CD4-positive, alpha-beta T cell (primary cell): ENCODE data around the gene MFSD2A. TPM values are rescaled to one million over a fixed set of nuclear protein-coding genes. Genes with fewer than 3 reads are reported as not detected.

Experiments
- ATAC-seq: fragments of 200-7000 bp; cut with Tn5 transposase; one replicate; pipeline ENCODE4 v1.10.0; 2022; ENCODE audit warnings: mild to moderate bottlenecking; ENCODE audit not compliant: poor library complexity
- CTCF ChIA-PET: fragments of 350-600 bp; sonication (Branson Sonifier 250); formaldehyde crosslinking; loops from one replicate; lab custom pipeline; 2021; ENCODE audit warnings: antibody characterized with exemption, inconsistent platforms; lab: Charles Lee
- POLR2A ChIA-PET: fragments of 350-600 bp; sonication (Branson Sonifier 250); formaldehyde crosslinking; loops from one replicate; lab custom pipeline; 2021; ENCODE audit warnings: antibody characterized with exemption, inconsistent platforms; lab: Charles Lee
- DNase-seq, 14 experiments: peaks; one replicate each; pipeline ENCODE4 v3.0.0-alpha.2; 2013 to 2020; ENCODE audit warnings: mixed read lengths in 2 of 14
- H3K27ac ChIP-seq, 2 donors: one replicate each; pipeline versions ENCODE4 v1.5.1 to v1.7.0; 2013; ENCODE audit warnings: low read length in 2 of 2, low read depth in 1 of 2, mild to moderate bottlenecking in 1 of 2
- H3K27me3 ChIP-seq, 2 experiments: 1 replicate in 1 of 2; 2 replicates in 1 of 2; pipeline versions ENCODE4 v1.6.1 to v1.7.0; 2013; ENCODE audit warnings: low read length in 2 of 2, control low read depth in 1 of 2, mild to moderate bottlenecking in 1 of 2, moderate library complexity in 1 of 2; ENCODE audit not compliant: insufficient read depth in 2 of 2, control insufficient read depth in 1 of 2
- H3K36me3 ChIP-seq: one replicate; pipeline ENCODE4 v1.6.1; 2013; ENCODE audit warnings: low read length, control low read depth; ENCODE audit not compliant: insufficient read depth
- H3K4me1 ChIP-seq: one replicate; pipeline ENCODE4 v1.6.1; 2013; ENCODE audit warnings: low read length, control low read depth; ENCODE audit not compliant: insufficient read depth
- H3K4me3 ChIP-seq: one replicate; pipeline ENCODE4 v1.5.1; 2013; ENCODE audit warnings: mild to moderate bottlenecking, low read length, moderate library complexity
- H3K9me3 ChIP-seq, 2 experiments: 1 replicate in 1 of 2; 2 replicates in 1 of 2; pipeline versions ENCODE4 v1.6.1 to v1.7.0; 2013; ENCODE audit warnings: low read length in 2 of 2, mild to moderate bottlenecking in 2 of 2, control low read depth in 1 of 2, moderate library complexity in 1 of 2; ENCODE audit not compliant: control insufficient read depth in 1 of 2, insufficient read depth in 1 of 2
- H3K27ac Mint-ChIP-seq: one replicate; pipeline ENCODE4 v1.8.0; 2020; ENCODE audit warnings: mixed read lengths
- H3K27me3 Mint-ChIP-seq: one replicate; pipeline ENCODE4 v1.8.0; 2021; ENCODE audit warnings: mixed read lengths
- H3K36me3 Mint-ChIP-seq: one replicate; pipeline ENCODE4 v1.8.0; 2021; ENCODE audit warnings: low read depth, mixed read lengths
- H3K4me1 Mint-ChIP-seq: one replicate; pipeline ENCODE4 v1.8.0; 2021; ENCODE audit warnings: low read depth, mixed read lengths
- H3K4me3 Mint-ChIP-seq: one replicate; pipeline ENCODE4 v1.8.0; 2020; ENCODE audit warnings: mild to moderate bottlenecking, mixed read lengths
- H3K9me3 Mint-ChIP-seq: one replicate; pipeline ENCODE4 v1.8.0; 2020; ENCODE audit warnings: mixed read lengths
- CTCF ChIP-seq: fragments of 200-600 bp; IDR thresholded peaks from one replicate; pipeline ENCODE4 v1.8.0; 2022; ENCODE audit warnings: antibody characterized with exemption, mild to moderate bottlenecking
- intact Hi-C, 2 experiments: fragments of 100-400 bp; cut with DNase I in 1 of 2; cut with micrococcal nuclease in 1 of 2; formaldehyde crosslinking; loops; one replicate each; pipeline versions ENCODE4 v1.15.1 to v1.9.0; 2023 to 2025; cut with DNase I, micrococcal nuclease
- total RNA-seq, 174 experiments: library from RNA in 2 of 174; stranded (reverse) in 2 of 174; gene quantifications; one replicate each; pipeline ENCODE4 v1.2.3 and lab custom pipeline; 2021 to 2026

Gene MFSD2A
- total RNA-seq, 2 experiments from 2014 or later, result 2.5 to 2.7 TPM

GRCh38 chr1:39922251-39922688 lies 32.7 kb upstream of the MFSD2A start:
- no peaks in the 10 kb centered on the region for H3K4me1 Mint-ChIP-seq
- H3K27me3 Mint-ChIP-seq, result peaks cover 4% of the 10 kb centered on the region
- H3K4me1 ChIP-seq, result peaks cover 4% of the 10 kb centered on the region
- DNase-seq, result no peak
- peaks cover 0 to 4% of the 10 kb centered on the region in 2 experiments for H3K9me3 ChIP-seq
- no peak for ATAC-seq
- H3K4me3 Mint-ChIP-seq, result no peak overlapping the region
- H3K36me3 Mint-ChIP-seq, result no peaks in the 10 kb centered on the region
- no peaks in the 10 kb centered on the region for H3K9me3 Mint-ChIP-seq
- H3K27ac ChIP-seq, result no peak overlapping the region
- no peak overlapping the region for H3K27ac Mint-ChIP-seq
- H3K36me3 ChIP-seq, result no peaks in the 10 kb centered on the region
- ChIA-PET POLR2A (no interaction called here), CTCF (interaction anchor here (1.2 kb wide), 1 partner anchor 50 kb away, joined by 3 read pairs; no protein-coding TSS in a partner anchor)
- no peaks in the 10 kb centered on the region for H3K27me3 ChIP-seq
- no peak overlapping the region for H3K4me3 ChIP-seq
- no peak for TF ChIP-seq CTCF
- intact Hi-C loops, result loop anchor here in 1 of 2 experiments (10.0 kb wide), 1 partner anchor 213 kb away; no protein-coding TSS in a partner anchor

GRCh38 chr1:39925721-39926342 lies 29.1 kb upstream of the MFSD2A start:
- intact Hi-C loops, result loop anchor here in 1 of 2 experiments (10.0 kb wide), 1 partner anchor 209 kb away; no protein-coding TSS in a partner anchor
- no peaks in the 10 kb centered on the region for H3K4me1 ChIP-seq
- H3K9me3 Mint-ChIP-seq, result no peaks in the 10 kb centered on the region

GRCh38 chr1:39926343-39926793 lies 28.6 kb upstream of the MFSD2A start:
- intact Hi-C loops, result loop anchor here in 1 of 2 experiments (10.0 kb wide), 1 partner anchor 208 kb away; no protein-coding TSS in a partner anchor
- Mint-ChIP-seq H3K36me3 (no peaks in the 10 kb centered on the region), H3K4me1 (no peaks in the 10 kb centered on the region), H3K4me3 (no peak overlapping the region), H3K27ac (no peak overlapping the region), H3K9me3 (no peaks in the 10 kb centered on the region), H3K27me3 (no peaks in the 10 kb centered on the region)
- H3K27me3 ChIP-seq, result no peaks in the 10 kb centered on the region
- H3K4me3 ChIP-seq, result no peak overlapping the region
- no peaks in the 10 kb centered on the region for H3K36me3 ChIP-seq
- no peaks in the 10 kb centered on the region for H3K4me1 ChIP-seq
- no peak for TF ChIP-seq CTCF
- POLR2A ChIA-PET, result no interaction called here
- no peak for ATAC-seq
- H3K9me3 ChIP-seq, result peaks cover 0 to 4% of the 10 kb centered on the region in 2 experiments
- DNase-seq, result peak in 1 of 14 experiments; percentile 40
- CTCF ChIA-PET, result interaction anchor here (2.0 kb wide), 1 partner anchor 47 kb away, joined by 5 read pairs; no protein-coding TSS in a partner anchor
- H3K27ac ChIP-seq, result no peak overlapping the region

More at GRCh38 chr1:39925721-39926342, 29.1 kb upstream of the MFSD2A start:
- no peak overlapping the region for H3K4me3 ChIP-seq
- ChIA-PET CTCF (interaction anchor here (2.0 kb wide), 1 partner anchor 48 kb away, joined by 5 read pairs; no protein-coding TSS in a partner anchor), POLR2A (no interaction called here)
- Mint-ChIP-seq H3K27me3 (no peaks in the 10 kb centered on the region), H3K36me3 (no peaks in the 10 kb centered on the region), H3K4me1 (no peaks in the 10 kb centered on the region), H3K27ac (no peak overlapping the region), H3K4me3 (no peak overlapping the region)
- H3K27ac ChIP-seq, result no peak overlapping the region
- DNase-seq (peak in 1 of 14 experiments; percentile 54), ATAC-seq (no peak)
- H3K9me3 ChIP-seq, result peaks cover 0 to 4% of the 10 kb centered on the region in 2 experiments
- H3K27me3 ChIP-seq, result no peaks in the 10 kb centered on the region
- TF ChIP-seq CTCF, result no peak
- H3K36me3 ChIP-seq, result no peaks in the 10 kb centered on the region
